A549 treated with ZK216348 at 1 μM for 4 hours (cell line): ENCODE results near the gene TRIM39. TPM values are rescaled to one million over a fixed set of nuclear protein-coding genes. Genes with fewer than 3 reads are reported as not detected.

Source experiments
- total RNA-seq: library from RNA; stranded (reverse); fragments of 200-300 nt; extraction: Qiagen RNA extraction; gene quantifications from 5 replicates; pipeline ENCODE4 v1.2.3, GENCODE V29; 2022; ENCODE audit warnings: low read depth

The TRIM39 gene
- total RNA-seq = 6.7 to 8.3 TPM (median 7.7 TPM) in 5 replicates

GRCh38 chr6:30326526-30327231 lies at the start of gene TRIM39:
TSS of gene TRIM39 (plus strand) at chr6:30326927. CDS start at chr6:30329318, 2,391 bp downstream.

GRCh38 chr6:30344868-30345671 lies 18.3 kb downstream of the TRIM39 start, which contains the start of gene RPP21:
TSS of gene RPP21 (plus strand) at chr6:30345156. CDS start at chr6:30345172, 16 bp downstream.

Other genes starting within 250 kb of the TRIM39 start
- 1.1 to 1.3 TPM (median 1.1 TPM) in 5 replicates for gene TRIM31, start 213.8 kb upstream of the TRIM39 start, total RNA-seq
- not detected in 5 replicates for gene TRIM40, start 190.8 kb upstream of the TRIM39 start, total RNA-seq
- gene TRIM10, start 165.7 kb upstream of the TRIM39 start, total RNA-seq = not detected in 5 replicates
- 0.09 TPM in 1 of 5 replicates, not detected in the others for gene TRIM15, start 163.4 kb upstream of the TRIM39 start, total RNA-seq
- gene TRIM26, start 113.5 kb upstream of the TRIM39 start, total RNA-seq = 23.7 to 28.7 TPM (median 27.6 TPM) in 5 replicates
- gene RPP21, start 18.2 kb downstream of the TRIM39 start, total RNA-seq = 63.6 to 76.1 TPM (median 69.2 TPM) in 5 replicates
- 51.9 to 68.3 TPM (median 60.7 TPM) in 5 replicates for gene HLA-E, start 162.6 kb downstream of the TRIM39 start, total RNA-seq
- 30.0 to 38.2 TPM (median 31.9 TPM) in 5 replicates for gene GNL1, start 229.6 kb downstream of the TRIM39 start, total RNA-seq
- 13.3 to 18.1 TPM (median 15.4 TPM) in 5 replicates for gene PRR3, start 230.4 kb downstream of the TRIM39 start, total RNA-seq
- 49.4 to 64.4 TPM (median 55.7 TPM) in 5 replicates for gene ABCF1, start 244.5 kb downstream of the TRIM39 start, total RNA-seq